Activated B cell treated with CpG ODN at 0.5 μM for 24 hours (primary cell): Measurements from ENCODE around the gene PDE6H. TPM values are rescaled to one million over a fixed set of nuclear protein-coding genes. Genes with fewer than 3 reads are reported as not detected.

ENCODE experiments used
- ATAC-seq: fragments of 200-7000 bp; cut with Tn5 transposase; one replicate; pipeline ENCODE4 v1.10.0; 2021; ENCODE audit warnings: low read depth, mild to moderate bottlenecking, moderate library complexity
- CTCF ChIA-PET: fragments of 350-600 bp; sonication (Branson Sonifier 250); formaldehyde crosslinking; loops from one replicate; lab custom pipeline; 2021; ENCODE audit warnings: antibody characterized with exemption; lab: Charles Lee
- POLR2A ChIA-PET: fragments of 350-600 bp; sonication (Branson Sonifier 250); formaldehyde crosslinking; loops from one replicate; lab custom pipeline; 2021; ENCODE audit warnings: antibody characterized with exemption; lab: Charles Lee
- DNase-seq: peaks from one replicate; pipeline ENCODE4 v3.0.0; 2022
- H3K27ac Mint-ChIP-seq: one replicate; pipeline ENCODE4 v1.8.0; 2020; ENCODE audit warnings: mixed read lengths
- H3K27me3 Mint-ChIP-seq: one replicate; pipeline ENCODE4 v1.8.0; 2021; ENCODE audit warnings: mixed read lengths
- H3K36me3 Mint-ChIP-seq: one replicate; pipeline ENCODE4 v1.8.0; 2021; ENCODE audit warnings: low read depth, mixed read lengths
- H3K4me1 Mint-ChIP-seq: one replicate; pipeline ENCODE4 v1.8.0; 2021; ENCODE audit warnings: mixed read lengths
- H3K4me3 Mint-ChIP-seq: one replicate; pipeline ENCODE4 v1.8.0; 2020; ENCODE audit warnings: mild to moderate bottlenecking, mixed read lengths
- H3K9me3 Mint-ChIP-seq: one replicate; pipeline ENCODE4 v1.8.0; 2020; ENCODE audit warnings: mixed read lengths
- CTCF ChIP-seq: fragments of 200-600 bp; IDR thresholded peaks from one replicate; pipeline ENCODE4 v1.8.0; 2022; ENCODE audit warnings: antibody characterized with exemption, mild to moderate bottlenecking
- intact Hi-C: fragments of 100-400 bp; cut with micrococcal nuclease; formaldehyde crosslinking; loops from one replicate; pipeline ENCODE4 v1.15.1; 2024
- total RNA-seq: library from RNA; stranded (reverse); gene quantifications from 2 replicates; pipeline ENCODE4 v1.2.3, GENCODE V29; 2022

Gene PDE6H
- total RNA-seq, 1 donor from 2014 or later: not detected

- Mint-ChIP-seq H3K27me3 (no peaks in the 10 kb centered on the region), H3K4me1 (peaks cover 92% of the 10 kb centered on the region), H3K36me3 (peaks cover 85% of the 10 kb centered on the region), H3K4me3 (peak overlapping the region; percentile 24), H3K27ac (peak overlapping the region; percentile 96), H3K9me3 (no peaks in the 10 kb centered on the region)
- ChIA-PET CTCF (interaction anchor here (3.6 kb wide), 1 partner anchor 45 kb away, joined by 16 read pairs; no protein-coding TSS in a partner anchor), POLR2A (interaction anchor here (2.2 to 4.0 kb wide), 3 partner anchors 9 to 179 kb away, joined by 20 to 65 read pairs (median 43); partner anchors contain the start of genes ARHGDIB and ERP27)
- intact Hi-C loops: loop anchor here (2.0 to 10.0 kb wide), 4 partner anchors 65 to 755 kb away; partner anchors contain the start of gene MGP
- DNase-seq (no peak), ATAC-seq (no peak)
- TF ChIP-seq CTCF: no peak
These were observed 23.2 kb upstream of the PDE6H start for GRCh38 chr12:14949631-14950030.

- ChIA-PET POLR2A (interaction anchor here (0.9 to 1.5 kb wide), 2 partner anchors 9 to 179 kb away, joined by 3 read pairs; a partner anchor contains a TSS), CTCF (no interaction called here)
- Mint-ChIP-seq H3K4me3 (peak overlapping the region; percentile 24), H3K4me1 (peaks cover 95% of the 10 kb centered on the region), H3K27ac (peak overlapping the region; percentile 96), H3K36me3 (peaks cover 79% of the 10 kb centered on the region), H3K9me3 (no peaks in the 10 kb centered on the region), H3K27me3 (no peaks in the 10 kb centered on the region)
- intact Hi-C loops: loop anchor here (10.0 kb wide), 2 partner anchors 556 to 756 kb away; no protein-coding TSS in a partner anchor
- ATAC-seq (no peak), DNase-seq (no peak)
- TF ChIP-seq CTCF: no peak
These were observed 22.4 kb upstream of the PDE6H start for GRCh38 chr12:14950421-14950820.

- no peak for TF ChIP-seq CTCF
- Mint-ChIP-seq H3K4me3 (peak overlapping the region; percentile 77), H3K4me1 (peaks cover 96% of the 10 kb centered on the region), H3K9me3 (no peaks in the 10 kb centered on the region), H3K27me3 (no peaks in the 10 kb centered on the region), H3K36me3 (peaks cover 71% of the 10 kb centered on the region), H3K27ac (peak overlapping the region; percentile 96)
- DNase-seq: no peak
- no peak for ATAC-seq
- ChIA-PET POLR2A (interaction anchor here (0.6 to 1.5 kb wide), 5 partner anchors 9 to 307 kb away, joined by 3 to 6 read pairs (median 4); partner anchors contain the start of gene ARHGDIB), CTCF (no interaction called here)
- intact Hi-C loops: loop anchor here (10.0 kb wide), 2 partner anchors 556 to 756 kb away; no protein-coding TSS in a partner anchor
These were observed 21.7 kb upstream of the PDE6H start for GRCh38 chr12:14950982-14951746.

GRCh38 chr12:14951851-14952250 lies 21.0 kb upstream of the PDE6H start:
- Mint-ChIP-seq H3K4me1 (peaks cover 96% of the 10 kb centered on the region), H3K4me3 (peak overlapping the region; percentile 77), H3K27me3 (no peaks in the 10 kb centered on the region), H3K36me3 (peaks cover 69% of the 10 kb centered on the region), H3K9me3 (no peaks in the 10 kb centered on the region), H3K27ac (peak overlapping the region; percentile 96)
- ChIA-PET CTCF (no interaction called here), POLR2A (interaction anchor here (0.6 to 1.5 kb wide), 8 partner anchors 10 to 308 kb away, joined by 3 to 7 read pairs (median 4); partner anchors contain the start of genes ARHGDIB and WBP11)
- ATAC-seq (no peak), DNase-seq (no peak)
- intact Hi-C loops: loop anchor here (1.0 to 10.0 kb wide), 5 partner anchors 9 to 757 kb away; partner anchors contain the start of genes ARHGDIB, C12orf60, ERP27 and WBP11
- TF ChIP-seq CTCF: no peak
